ENCODE results near the gene SRMS.
A peak's percentile ranks its signal among the peaks of the same experiment; 100 is the strongest.

Gene SRMS, protein sequence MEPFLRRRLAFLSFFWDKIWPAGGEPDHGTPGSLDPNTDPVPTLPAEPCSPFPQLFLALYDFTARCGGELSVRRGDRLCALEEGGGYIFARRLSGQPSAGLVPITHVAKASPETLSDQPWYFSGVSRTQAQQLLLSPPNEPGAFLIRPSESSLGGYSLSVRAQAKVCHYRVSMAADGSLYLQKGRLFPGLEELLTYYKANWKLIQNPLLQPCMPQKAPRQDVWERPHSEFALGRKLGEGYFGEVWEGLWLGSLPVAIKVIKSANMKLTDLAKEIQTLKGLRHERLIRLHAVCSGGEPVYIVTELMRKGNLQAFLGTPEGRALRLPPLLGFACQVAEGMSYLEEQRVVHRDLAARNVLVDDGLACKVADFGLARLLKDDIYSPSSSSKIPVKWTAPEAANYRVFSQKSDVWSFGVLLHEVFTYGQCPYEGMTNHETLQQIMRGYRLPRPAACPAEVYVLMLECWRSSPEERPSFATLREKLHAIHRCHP

DNA sequence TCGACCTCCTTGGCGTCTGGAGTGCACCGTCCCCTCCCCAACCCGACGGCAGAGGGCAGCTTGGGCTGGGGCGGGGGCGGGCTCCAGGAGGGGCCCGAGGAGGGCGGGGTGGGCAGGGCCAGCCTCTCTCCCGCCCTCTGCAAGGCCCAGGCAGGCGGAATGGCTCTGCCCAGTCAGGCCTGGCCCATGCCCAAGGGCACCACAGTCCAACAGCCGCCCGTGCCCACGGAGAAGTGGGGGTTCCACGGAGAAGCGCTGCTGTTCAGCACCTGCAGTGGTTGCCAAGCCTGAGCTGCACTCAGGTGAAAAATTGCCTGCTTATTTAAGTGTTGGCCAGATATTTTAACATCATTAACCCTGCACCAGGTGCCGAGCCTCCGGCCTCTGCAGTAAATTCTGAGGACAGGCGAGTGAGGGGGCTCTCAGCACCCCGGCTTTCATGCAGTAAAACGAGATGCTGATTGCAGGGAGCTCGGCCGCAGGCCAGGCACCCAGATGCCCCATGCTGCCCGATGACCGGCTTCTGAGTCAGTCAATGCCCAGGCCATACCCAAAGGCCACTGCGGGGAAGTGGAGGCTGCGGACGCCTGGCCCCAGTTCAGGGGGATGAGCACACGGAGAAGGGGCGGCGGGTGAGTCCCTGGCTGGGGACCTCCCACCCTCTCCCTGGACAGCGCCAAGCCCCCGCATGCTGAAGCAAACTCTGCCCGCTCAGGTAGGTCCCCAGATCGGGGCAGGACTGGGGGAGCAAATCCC is at the start of gene SRMS:
SRMS (minus strand) TSS at position 25 of the 756 bp plus-strand sequence. CDS start 286 bp downstream, outside the sequence.
- DNase-seq (ENCODE audit: low read depth) = no peak

DNA sequence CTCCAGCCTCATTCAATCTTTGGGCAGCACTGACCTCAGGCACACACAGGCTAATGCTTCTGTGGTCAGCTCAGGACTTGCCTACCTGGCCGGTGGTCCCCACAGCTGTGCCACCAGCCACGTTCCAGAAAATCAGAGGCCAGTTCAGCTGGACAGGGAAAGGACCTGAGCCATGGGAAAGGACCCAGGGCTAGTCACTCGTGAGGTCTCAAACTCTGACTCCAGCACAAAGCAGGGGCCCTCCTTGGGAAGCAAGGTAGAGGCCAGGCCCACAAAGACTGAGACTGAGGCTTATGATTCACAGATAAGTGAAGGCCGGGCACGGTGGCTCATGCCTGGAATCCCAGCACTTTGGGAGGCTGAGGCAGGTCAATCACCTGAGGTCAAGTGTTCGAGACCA is 48.9 kb upstream of the SRMS start:
- DNase-seq (ENCODE audit: low read depth) = no peak

DNA sequence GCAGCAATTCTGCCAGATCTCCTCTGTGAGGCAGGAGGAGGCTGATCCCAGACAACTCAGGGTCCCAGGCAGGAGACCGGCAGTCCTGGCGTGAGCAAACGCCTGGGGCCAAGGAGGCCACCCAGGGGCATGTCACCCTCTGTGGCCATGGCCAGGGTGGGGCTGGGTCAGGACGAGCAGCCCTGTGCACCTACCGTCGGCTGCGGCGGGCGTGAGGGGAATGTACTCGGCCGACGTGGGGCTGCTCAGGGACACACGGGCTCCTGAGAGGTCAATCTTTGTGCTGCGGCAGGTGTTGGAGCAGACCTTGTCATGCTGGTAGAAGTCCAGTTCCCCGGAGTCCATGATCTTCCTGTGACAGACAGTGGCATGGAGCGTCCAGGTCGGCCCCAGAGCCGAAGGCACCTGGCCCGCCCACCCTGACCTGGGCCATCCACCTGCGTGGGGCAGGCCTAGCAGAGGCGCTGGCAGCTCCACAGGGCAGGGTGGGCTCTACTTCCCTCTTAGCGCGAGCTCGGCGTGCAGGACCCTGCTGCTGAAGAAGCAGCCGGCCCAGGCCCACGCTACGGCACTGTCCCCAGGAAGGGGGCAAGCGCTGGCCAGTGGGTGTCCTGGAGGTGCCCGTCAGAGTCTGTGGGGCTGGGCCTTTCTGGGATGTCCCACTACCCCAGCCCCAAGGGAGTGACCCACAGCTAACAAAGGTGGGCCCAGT is 48.0 kb upstream of the SRMS start:
- no peak for DNase-seq (ENCODE audit: low read depth)

DNA sequence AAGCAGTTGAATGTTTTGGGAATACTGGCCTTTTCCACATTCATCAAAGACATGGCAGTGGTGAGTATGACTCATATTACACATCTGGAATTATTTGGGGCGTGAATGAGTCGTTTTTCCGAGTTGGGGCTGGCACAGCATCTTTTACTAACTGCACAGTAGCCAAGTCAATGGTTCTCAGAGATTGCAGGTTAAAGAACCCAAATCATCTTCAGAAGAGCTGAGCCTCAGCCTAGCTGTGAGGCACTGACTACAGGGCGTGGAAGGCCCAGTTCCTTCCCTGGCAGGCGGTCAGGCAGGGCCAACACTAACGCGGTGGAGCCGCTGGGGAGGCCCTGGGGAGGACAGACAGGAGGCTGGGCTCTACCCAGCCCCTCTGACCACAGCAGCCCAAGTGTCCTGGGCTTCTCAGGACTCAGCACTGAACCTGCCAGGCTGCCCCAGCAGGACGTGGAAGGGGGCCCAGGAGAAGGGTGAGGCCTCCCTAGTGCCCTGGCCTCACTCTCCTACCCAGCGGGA is 46.6 kb upstream of the SRMS start:
- DNase-seq (ENCODE audit: low read depth) = no peak

DNA sequence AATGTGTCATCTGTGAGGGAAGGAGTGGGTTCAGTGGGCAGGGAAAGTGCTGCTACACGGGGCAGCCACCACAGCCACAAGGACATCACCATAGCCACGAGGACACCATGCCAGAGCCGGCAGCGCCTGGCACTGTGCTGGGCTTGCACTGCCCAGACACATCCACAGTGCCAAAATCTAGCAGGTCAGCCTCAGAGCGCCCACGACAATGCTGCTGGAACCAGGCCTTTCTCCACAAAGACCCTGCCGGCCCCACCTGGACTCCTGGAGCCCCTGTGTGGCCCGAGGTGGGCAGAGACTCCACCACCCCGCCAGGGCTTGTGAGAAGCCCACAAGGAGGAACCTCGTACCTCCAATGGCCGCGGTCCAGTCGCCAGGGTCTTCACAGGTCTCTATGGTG is 45.1 kb upstream of the SRMS start:
- no peak for DNase-seq (ENCODE audit: low read depth)

DNA sequence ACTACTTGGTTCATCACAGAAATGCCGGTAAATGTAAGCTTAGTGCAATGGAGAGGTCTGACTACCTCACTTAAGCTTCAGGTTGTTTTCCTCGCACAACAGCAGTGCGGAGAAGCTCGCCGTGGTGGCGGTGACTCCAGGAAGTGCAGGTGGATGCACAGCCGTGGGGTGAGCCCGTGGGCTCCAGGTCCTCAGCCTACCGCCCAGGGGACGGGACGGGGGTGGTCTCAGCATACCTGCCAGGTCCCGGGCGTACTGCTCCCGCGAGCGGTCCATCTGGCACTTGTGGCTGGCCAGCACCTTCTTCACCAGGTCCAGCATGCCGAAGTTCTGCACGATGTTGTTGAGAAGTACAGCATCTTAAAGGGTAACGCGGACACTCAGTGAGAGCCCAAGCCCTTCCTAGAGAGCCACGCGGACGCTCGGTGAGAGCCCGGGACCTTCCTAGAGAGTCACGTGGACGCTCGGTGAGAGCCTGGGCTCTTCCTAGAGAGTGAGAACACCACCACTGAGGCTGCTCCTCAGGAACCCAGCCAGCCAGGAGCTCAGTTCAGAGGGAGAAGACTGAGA is 44.3 kb upstream of the SRMS start:
- no peak for DNase-seq (ENCODE audit: low read depth)

DNA sequence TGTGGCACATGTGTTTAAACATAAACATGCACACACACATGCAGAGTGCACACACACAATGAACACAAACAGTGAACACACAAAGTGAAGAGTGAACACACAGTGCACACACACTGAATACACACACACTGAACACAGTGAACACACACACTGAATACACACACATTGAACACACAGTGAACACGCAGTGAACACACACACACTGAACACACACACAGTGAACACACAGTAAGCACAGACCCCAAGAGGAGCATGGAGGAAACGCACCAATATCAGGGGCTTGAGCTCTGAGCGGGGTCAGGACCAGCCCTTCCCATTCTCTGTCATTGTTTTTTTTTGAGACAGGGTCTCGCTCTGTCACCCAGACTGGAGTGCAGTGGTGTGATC is 43.6 kb upstream of the SRMS start:
- DNase-seq (ENCODE audit: low read depth) = no peak

DNA sequence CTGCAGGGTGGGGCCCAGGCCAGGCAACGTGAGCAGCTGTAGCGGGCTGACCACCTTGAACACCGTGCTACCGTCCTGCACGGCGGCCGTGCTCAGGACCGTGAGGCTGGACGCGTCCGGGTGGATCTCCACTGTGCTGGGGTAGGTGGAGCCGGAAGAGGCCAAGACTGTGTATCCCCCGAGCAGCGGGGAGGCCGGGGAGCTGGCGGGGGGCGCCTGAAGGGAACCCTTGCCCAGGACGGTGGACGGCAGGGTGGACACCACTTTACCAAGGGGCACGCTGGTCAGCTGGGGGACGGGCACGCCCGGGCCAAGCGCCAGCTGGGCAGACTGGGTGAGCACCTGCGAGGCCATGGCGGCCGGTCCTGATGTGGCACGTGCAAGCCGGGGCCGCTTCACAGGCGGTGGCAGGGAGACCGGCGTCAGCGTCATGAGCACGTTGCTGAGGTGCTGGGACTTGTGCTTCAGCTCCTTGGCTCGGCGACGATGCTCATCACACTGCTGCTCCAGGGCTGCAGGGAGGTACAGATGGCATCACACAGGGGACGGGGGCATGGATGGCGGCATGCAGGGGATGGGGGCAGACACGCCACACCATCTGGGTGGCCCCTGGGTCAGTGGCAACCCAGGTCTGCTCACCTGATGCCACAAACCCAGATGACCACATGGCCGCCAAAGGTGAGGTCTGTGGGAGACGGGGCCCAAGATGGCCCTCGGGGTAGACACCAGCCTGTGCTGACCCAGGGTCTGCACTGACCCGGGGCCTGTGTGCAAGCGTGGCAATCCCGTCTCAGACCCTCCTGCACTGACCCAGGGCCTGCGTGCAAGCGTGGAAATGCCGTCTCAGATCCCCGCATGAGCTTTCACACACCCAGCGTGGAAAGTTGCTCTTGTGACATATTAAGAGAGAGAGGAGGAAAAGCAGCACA is 42.9 kb upstream of the SRMS start:
- no peak for DNase-seq (ENCODE audit: low read depth)

DNA sequence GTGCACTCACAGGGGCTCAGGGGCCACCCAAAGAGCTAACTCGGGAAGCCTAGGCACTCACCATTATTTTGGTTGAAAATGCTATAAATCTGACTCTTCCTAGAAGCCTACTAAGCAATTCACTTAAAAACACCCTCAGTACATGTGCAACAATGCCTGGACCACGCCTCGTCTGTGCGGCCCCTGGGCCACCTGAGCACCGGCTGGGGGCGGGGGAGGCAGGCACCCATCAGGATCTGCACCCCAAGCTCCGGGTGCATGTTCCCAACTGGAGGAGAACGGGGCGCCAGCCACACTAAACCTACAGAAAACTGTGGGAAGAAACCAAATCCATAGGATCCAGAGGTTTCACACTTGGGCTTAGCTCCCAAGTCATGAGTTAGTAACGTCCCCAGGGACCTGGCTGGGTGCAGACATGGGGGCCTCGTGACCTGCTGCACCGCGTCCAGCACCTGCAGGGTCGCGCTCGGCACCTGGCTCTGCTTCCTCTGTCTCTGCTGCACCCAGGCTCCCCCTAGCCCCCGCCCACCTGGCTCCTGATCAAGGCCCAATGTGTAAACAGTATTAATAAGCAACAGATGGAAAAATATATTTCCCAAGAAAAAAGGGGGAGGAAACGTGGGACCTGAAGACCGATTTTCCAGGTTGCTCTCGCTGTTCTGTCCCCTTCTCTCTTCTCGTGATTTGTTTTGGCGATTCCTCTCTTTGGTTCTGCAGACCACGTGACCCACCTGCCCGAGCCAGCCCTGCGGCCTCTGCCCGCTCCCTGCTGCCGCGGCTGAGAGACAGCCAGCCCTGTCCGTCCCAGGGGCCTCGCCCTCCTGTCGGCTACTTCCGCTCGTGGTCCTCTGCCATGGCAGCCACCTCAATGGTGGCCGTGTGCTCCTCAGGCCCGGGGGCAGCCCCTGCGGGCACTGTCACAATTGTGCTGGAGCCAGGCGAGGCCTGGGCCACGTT is 42.0 kb upstream of the SRMS start:
- DNase-seq (ENCODE audit: low read depth) = no peak

DNA sequence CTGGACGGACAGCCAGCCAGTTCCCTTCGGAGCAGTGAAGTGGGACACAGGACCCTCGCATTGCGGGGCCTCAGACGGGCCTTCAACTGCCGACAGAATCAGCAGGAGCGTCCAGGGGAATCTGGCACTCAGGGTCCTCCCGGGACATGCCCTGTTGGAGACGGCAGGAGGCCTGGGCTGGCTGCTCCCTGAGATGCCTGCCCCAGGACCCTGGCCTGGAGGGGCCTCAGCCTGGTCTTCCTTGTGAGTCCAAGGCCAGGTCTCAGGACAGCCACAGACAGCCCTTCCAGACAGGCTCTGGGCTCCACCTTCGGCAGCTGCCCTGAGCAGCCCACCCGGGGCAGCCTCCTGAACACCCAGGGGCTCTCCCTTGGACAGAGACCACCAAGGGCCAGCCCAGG is 41.1 kb upstream of the SRMS start:
- DNase-seq (ENCODE audit: low read depth) = no peak

DNA sequence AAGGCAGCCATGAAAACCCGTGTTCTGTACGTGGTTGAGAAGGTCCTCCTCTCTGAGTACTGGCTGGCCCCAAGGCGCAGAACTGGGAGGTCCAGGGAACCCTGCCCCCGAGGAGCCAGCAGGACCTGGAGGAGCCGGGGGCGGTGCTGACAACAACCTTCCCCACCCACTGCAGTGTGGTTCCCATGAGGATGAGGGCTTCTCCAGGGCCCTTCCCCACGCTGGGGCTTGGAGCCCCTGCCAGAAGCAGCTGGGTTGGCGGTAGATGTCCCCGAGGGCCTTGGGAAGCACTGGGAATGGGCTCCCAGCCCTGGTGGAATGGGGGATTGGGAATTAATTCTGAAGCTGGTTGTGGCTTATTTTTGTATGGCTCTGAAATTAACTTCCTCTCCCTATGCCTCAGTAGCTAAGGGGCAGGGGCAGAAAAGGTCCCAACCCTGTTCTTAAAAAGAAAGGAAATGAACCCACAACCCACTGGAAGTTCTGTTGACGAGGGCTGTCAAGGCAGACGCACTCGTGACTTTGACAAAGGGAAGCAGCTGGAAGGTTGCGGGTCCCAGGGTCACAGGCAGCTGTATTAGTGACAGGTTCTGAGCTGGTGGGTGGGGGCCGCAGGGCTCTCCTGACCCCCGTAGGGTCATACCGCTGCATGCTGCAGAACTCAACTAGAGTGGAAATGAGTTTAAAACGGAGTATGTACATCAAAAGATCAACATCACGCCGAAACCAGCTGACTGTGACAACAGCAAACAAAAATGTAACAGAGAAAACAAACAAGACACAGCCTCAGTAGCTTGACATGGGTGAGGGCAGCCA is 40.4 kb upstream of the SRMS start:
- no peak for DNase-seq (ENCODE audit: low read depth)

DNA sequence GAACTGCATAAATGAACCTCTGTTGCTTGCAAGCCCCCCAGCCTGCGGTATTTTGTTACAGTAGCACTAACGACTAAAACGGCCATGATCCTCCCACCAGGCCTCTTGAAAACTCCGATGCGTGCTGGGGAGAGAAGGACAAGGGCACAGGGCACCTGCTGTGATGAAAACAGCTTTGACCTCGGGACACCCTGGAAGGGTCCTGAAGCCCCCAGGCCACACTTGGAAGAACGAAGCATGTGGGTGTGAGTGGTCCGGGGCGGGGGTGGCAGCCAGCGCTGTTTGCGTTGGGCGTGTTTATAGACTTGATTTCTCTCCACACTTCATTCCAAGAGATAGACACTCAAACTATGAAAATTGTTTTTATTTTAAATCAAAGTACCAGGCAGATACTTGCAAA is 39.7 kb upstream of the SRMS start:
- DNase-seq (ENCODE audit: low read depth) = no peak

DNA sequence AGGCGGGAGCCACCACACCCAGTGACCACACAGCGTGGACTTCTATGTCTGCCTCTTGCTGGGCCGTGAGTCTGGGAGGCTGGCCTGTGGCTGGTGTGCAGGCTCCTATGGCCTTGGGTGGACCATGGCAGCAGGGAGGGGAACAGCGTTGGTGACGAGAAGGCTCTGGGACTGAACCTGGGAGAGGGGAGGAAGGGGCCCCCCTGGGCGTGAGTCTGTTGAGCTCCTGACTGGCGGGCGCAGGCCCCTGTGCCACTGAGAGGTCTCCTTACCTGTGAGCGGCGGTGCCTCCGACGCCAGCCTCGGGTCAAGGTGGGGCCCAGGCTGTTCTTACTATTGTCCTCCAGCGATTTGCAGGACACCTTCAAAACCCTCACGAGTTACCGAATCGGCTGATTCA is 39.2 kb upstream of the SRMS start:
- DNase-seq (ENCODE audit: low read depth) = no peak

DNA sequence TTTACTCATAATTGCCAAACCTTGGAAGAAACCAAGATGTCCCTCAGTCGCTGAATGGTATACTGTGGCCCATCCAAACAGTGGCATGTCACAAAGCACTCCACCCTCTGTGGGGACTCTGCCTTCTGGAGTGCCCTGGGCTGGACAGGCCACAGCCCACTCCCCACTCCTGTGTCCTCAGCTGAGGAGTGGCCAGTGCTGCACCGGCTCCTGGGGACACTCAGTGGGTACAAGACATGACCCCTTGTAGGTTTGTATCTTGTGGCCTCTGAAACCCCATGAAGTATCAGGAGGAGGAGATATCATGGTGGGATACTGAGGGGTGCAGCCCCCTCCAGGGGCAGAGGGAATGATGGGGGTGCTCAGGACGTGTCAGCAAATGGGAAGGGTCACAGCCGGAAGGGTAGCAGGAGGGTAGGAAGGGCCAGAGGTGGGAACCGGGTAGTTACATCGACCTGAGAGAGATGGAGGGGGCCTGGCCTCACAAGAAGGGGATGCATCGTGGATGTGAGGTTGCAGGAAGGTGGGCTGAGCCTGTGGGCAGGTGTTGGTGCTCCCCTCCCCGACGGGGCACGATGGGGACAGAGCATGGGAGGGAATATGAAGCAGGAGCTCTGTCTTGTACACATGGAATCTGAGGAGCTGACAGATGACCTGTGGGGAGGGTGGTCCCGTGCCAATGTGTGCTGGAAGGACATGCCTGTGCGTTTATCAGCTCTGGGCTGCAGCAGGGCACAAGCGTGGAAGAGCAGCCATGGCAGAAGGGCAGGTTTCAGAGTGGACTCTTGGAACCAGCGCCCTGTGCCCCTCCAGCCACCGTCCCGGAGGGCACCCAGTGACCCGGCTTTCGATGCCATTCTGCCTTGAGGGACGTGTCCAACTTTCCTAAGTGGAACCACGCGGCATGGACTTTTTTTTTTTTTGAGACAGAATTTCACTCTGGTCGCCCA is 38.3 kb upstream of the SRMS start:
- no peak for DNase-seq (ENCODE audit: low read depth)

DNA sequence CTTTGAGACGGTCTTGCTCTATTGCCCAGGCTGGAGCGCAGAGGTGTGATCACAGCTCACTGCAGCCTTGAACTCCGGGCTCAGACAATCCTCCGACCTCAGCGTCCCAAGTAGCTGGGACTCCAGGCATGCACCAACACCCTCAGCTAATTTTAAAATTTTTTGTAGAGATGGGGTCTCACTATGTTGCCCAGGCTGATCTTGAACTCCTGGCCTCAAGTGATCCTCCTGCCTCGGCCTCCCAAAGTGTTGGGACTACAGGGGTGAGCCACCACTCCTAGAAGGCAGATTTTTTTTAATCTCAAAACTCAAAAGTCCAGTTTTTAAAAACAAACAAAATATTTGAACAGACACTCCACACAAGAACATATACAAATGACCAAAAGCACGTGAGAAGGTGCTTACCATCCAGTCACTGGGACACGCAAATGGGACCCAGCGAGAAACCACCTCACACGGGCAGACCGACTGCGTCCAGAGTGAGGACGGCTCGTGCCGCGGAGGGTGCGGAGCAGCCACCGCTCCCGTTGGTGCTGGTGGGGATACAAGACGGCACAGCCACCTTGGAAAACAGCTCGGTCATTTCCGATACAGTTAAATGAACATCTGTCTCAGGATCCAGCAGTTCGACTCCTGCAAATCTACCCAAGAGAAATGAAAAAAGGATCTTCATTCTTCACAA is 35.0 kb upstream of the SRMS start:
- DNase-seq (ENCODE audit: low read depth) = no peak

DNA sequence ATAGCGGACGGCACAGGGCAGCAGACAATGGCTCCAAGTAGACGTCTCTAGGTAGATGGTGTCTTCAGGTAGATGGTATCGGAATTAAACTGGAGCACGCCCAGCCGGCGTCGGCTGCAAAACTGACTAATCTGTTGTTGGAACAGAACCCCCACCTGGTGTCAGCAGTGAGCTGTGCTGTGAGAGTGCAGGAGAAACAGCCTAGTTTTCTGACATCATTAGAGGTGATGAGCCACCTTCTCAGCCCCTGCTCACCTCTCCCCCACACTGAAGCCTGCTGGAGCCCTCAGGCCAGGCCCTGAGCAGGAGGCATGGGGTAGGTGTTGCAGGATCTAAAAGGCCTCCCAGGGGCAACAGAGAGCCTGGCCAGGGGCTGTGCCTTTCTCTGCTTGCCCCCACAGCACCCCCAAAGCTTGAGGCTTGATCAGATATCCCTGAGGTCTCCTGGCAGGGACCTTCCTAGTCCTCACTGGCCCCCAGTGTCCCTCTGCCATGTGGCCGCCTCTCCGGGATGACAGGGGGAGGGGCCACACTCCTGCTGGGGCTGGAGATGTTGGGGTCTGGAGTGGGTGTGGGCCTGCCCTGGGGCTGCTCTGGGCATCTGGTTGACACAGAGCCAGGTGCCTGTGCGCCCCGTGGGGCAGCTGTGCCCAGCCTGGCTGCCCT is 33.4 kb upstream of the SRMS start:
- DNase-seq (ENCODE audit: low read depth) = peak; percentile 61
